H9 (cell line): ENCODE results near the gene STX16. TPM values are rescaled to one million over a fixed set of nuclear protein-coding genes. Genes with fewer than 3 reads are reported as not detected.

Experiments
- DNase-seq: peaks from one replicate; pipeline ENCODE4 v3.0.0-alpha.2; 2017
- H2AFZ ChIP-seq: one replicate; pipeline ENCODE4 v1.6.1; 2013; ENCODE audit warnings: mild to moderate bottlenecking, low read length, control low read depth, moderate library complexity
- H2AK5ac ChIP-seq: 2 replicates; pipeline ENCODE4 v1.6.1; 2013; ENCODE audit warnings: low read length, control low read depth, mixed read lengths; ENCODE audit not compliant: insufficient read length
- H2BK120ac ChIP-seq: one replicate; pipeline ENCODE4 v1.6.1; 2013; ENCODE audit warnings: low read depth, mild to moderate bottlenecking, low read length, control low read depth, inconsistent platforms; ENCODE audit not compliant: poor library complexity, severe bottlenecking
- H2BK12ac ChIP-seq: 2 replicates; pipeline ENCODE4 v1.6.1; 2013; ENCODE audit warnings: low read length, control low read depth, mixed read lengths, low read depth; ENCODE audit not compliant: insufficient read length
- H2BK15ac ChIP-seq: 2 replicates; pipeline ENCODE4 v1.6.1; 2013; ENCODE audit warnings: low read depth, low read length, control low read depth
- H2BK20ac ChIP-seq: one replicate; pipeline ENCODE4 v1.6.1; 2013; ENCODE audit warnings: low read depth, mild to moderate bottlenecking, low read length, control low read depth, inconsistent platforms; ENCODE audit not compliant: poor library complexity, severe bottlenecking
- H2BK5ac ChIP-seq: 2 replicates; pipeline ENCODE4 v1.6.1; 2013; ENCODE audit warnings: low read length, control low read depth, mixed read lengths; ENCODE audit not compliant: insufficient read length
- H3K14ac ChIP-seq: 2 replicates; pipeline ENCODE4 v1.6.1; 2013; ENCODE audit warnings: low read length, control low read depth; ENCODE audit not compliant: insufficient read depth
- H3K18ac ChIP-seq: 2 replicates; pipeline ENCODE4 v1.6.1; 2013; ENCODE audit warnings: low read depth, mild to moderate bottlenecking, mixed read lengths, low read length, control low read depth; ENCODE audit not compliant: insufficient read length
- H3K23ac ChIP-seq: 2 replicates; pipeline ENCODE4 v1.6.1; 2013; ENCODE audit warnings: low read length, control low read depth, mixed read lengths, low read depth; ENCODE audit not compliant: insufficient read length
- H3K23me2 ChIP-seq: 2 replicates; pipeline ENCODE4 v1.6.1; 2013; ENCODE audit warnings: low read depth, mild to moderate bottlenecking, mixed read lengths, low read length, control low read depth; ENCODE audit not compliant: insufficient read length, poor library complexity, severe bottlenecking
- H3K27ac ChIP-seq: 2 replicates; pipeline ENCODE4 v1.5.1; 2013; ENCODE audit warnings: low read length, control low read depth, mixed read lengths, low read depth; ENCODE audit not compliant: insufficient read length
- H3K27me3 ChIP-seq: 2 replicates; pipeline ENCODE4 v1.6.1; 2013; ENCODE audit warnings: low read length, control low read depth, inconsistent platforms; ENCODE audit not compliant: insufficient read depth
- H3K4ac ChIP-seq: 2 replicates; pipeline ENCODE4 v1.6.1; 2013; ENCODE audit warnings: low read depth, mild to moderate bottlenecking, control low read depth, inconsistent platforms, low read length, moderate library complexity
- H3K4me1 ChIP-seq: 2 replicates; pipeline ENCODE4 v1.6.1; 2013; ENCODE audit warnings: low read length, control low read depth, inconsistent platforms; ENCODE audit not compliant: insufficient read depth
- H3K4me2 ChIP-seq: 2 replicates; pipeline ENCODE4 v1.6.1; 2013; ENCODE audit warnings: low read length, control low read depth, mixed read lengths; ENCODE audit not compliant: insufficient read length, insufficient read depth
- H3K56ac ChIP-seq: 2 replicates; pipeline ENCODE4 v1.6.1; 2013; ENCODE audit warnings: low read depth, mild to moderate bottlenecking, mixed read lengths, low read length, control low read depth; ENCODE audit not compliant: insufficient read length
- H3K79me1 ChIP-seq: 2 replicates; pipeline ENCODE4 v1.6.1; 2013; ENCODE audit warnings: low read depth, mild to moderate bottlenecking, moderate library complexity, low read length, control low read depth, inconsistent platforms; ENCODE audit not compliant: insufficient read depth, poor library complexity, severe bottlenecking
- H3K79me2 ChIP-seq: 2 replicates; pipeline ENCODE4 v1.6.1; 2013; ENCODE audit warnings: low read length, control low read depth, inconsistent platforms; ENCODE audit not compliant: insufficient read depth
- H3K9ac ChIP-seq: 2 replicates; pipeline ENCODE4 v1.6.1; 2013; ENCODE audit warnings: low read length, control low read depth, mixed read lengths; ENCODE audit not compliant: insufficient read length; ENCODE audit errors: extremely low read depth
- H3K9me3 ChIP-seq: one replicate; pipeline ENCODE4 v1.6.1; 2013; ENCODE audit warnings: low read depth, low read length, inconsistent platforms; ENCODE audit not compliant: control insufficient read depth
- H3T11ph ChIP-seq: one replicate; pipeline ENCODE4 v1.6.1; 2013; ENCODE audit warnings: mild to moderate bottlenecking, low read length, control low read depth, inconsistent platforms
- H4K20me1 ChIP-seq: one replicate; pipeline ENCODE4 v1.6.1; 2013; ENCODE audit not compliant: control insufficient read depth, insufficient read length, insufficient read depth
- H4K5ac ChIP-seq: 2 replicates; pipeline ENCODE4 v1.6.1; 2013; ENCODE audit warnings: low read depth, mild to moderate bottlenecking, mixed read lengths, low read length, control low read depth; ENCODE audit not compliant: insufficient read length
- H4K8ac ChIP-seq: replicated peaks from 2 replicates; pipeline ENCODE4 v1.6.1; 2013; ENCODE audit warnings: low read length, control low read depth, mixed read lengths, low read depth; ENCODE audit not compliant: insufficient read length
- H4K91ac ChIP-seq: 2 replicates; pipeline ENCODE4 v1.6.1; 2013; ENCODE audit warnings: low read depth, mild to moderate bottlenecking, moderate library complexity, mixed read lengths, low read length, control low read depth; ENCODE audit not compliant: insufficient read length
- H3K27ac Mint-ChIP-seq, 3 experiments: 2 replicates in 2 of 3; 3 replicates in 1 of 3; pipeline ENCODE4 v1.8.0; 2020 to 2021; ENCODE audit warnings: mixed read lengths in 3 of 3, mild to moderate bottlenecking in 1 of 3, moderate library complexity in 1 of 3
- H3K27me3 Mint-ChIP-seq: 2 replicates; pipeline ENCODE4 v1.8.0; 2021; ENCODE audit warnings: low read depth, mild to moderate bottlenecking, moderate library complexity, mixed read lengths
- H3K36me3 Mint-ChIP-seq, 3 experiments: 2 replicates in 2 of 3; 3 replicates in 1 of 3; pipeline ENCODE4 v1.8.0; 2020 to 2021; ENCODE audit warnings: low read depth in 3 of 3, mixed read lengths in 3 of 3; ENCODE audit not compliant: insufficient read depth in 1 of 3
- H3K4me1 Mint-ChIP-seq, 2 experiments: 2 replicates each; pipeline ENCODE4 v1.8.0; 2020; ENCODE audit warnings: mixed read lengths in 2 of 2
- H3K4me3 Mint-ChIP-seq, 2 experiments: 2 replicates in 1 of 2; 3 replicates in 1 of 2; pipeline ENCODE4 v1.8.0; 2020 to 2021; ENCODE audit warnings: mild to moderate bottlenecking in 2 of 2, mixed read lengths in 2 of 2, moderate library complexity in 1 of 2
- H3K9me3 Mint-ChIP-seq, 2 experiments: 2 replicates in 1 of 2; 3 replicates in 1 of 2; pipeline ENCODE4 v1.8.0; 2020; ENCODE audit warnings: mild to moderate bottlenecking in 2 of 2, mixed read lengths in 2 of 2, moderate library complexity in 1 of 2
- CTCF ChIP-seq: fragments of 200-600 bp; sonication (generic); conservative IDR thresholded peaks from 3 replicates; pipeline ENCODE4 v1.8.0; 2021; ENCODE audit warnings: antibody characterized with exemption, mild to moderate bottlenecking
- WGBS: extraction: QIAGEN DNeasy Blood & Tissue Kit; methylation state at CpG from one replicate; pipeline ENCODE4 v1.1.7; 2013; ENCODE audit warnings: missing lambda C conversion rate, low lambda C conversion rate, mixed read lengths; ENCODE audit not compliant: insufficient read length; ENCODE audit errors: extremely low coverage; 5-methylcytosine and 5-hydroxymethylcytosine counted together
- total RNA-seq: library from RNA; stranded (reverse); gene quantifications from 2 replicates; pipeline ENCODE4 v1.2.1, GENCODE V29; 2021

The STX16 gene
- total RNA-seq, 1 experiment from 2014 or later = 87.8 TPM

GRCh38 chr20:58634059-58634458, 17.0 kb upstream of the STX16 start:
- no peaks in the 10 kb centered on the region for H3K79me1 ChIP-seq
- no peak overlapping the region for H3K18ac ChIP-seq
- H2AK5ac ChIP-seq = no peak overlapping the region
- no peak overlapping the region for H2BK5ac ChIP-seq
- no peak overlapping the region for H2AFZ ChIP-seq
- no peak overlapping the region for H4K5ac ChIP-seq
- H2BK120ac ChIP-seq = no peak overlapping the region
- no peak overlapping the region for H2BK20ac ChIP-seq
- H4K91ac ChIP-seq = no peak overlapping the region
- Mint-ChIP-seq H3K36me3 (no peaks in the 10 kb centered on the region), H3K4me3 (no peak overlapping the region), H3K27me3 (peaks cover 7% of the 10 kb centered on the region), H3K4me1 (peaks cover 4 to 5% of the 10 kb centered on the region in 2 experiments; a peak in 1 of 4 replicates), H3K27ac (no peak overlapping the region), H3K9me3 (no peaks in the 10 kb centered on the region; a peak in 1 of 5 replicates)
- no peaks in the 10 kb centered on the region for H3K27me3 ChIP-seq
- no peak overlapping the region for H2BK15ac ChIP-seq
- no peak overlapping the region for H3K56ac ChIP-seq
- no peak for TF ChIP-seq CTCF
- H4K20me1 ChIP-seq = no peaks in the 10 kb centered on the region
- DNase-seq = no peak
- H3K27ac ChIP-seq = no peak overlapping the region
- H3K79me2 ChIP-seq = no peaks in the 10 kb centered on the region
- no peak overlapping the region for H4K8ac ChIP-seq
- H3K14ac ChIP-seq = no peak overlapping the region
- H3K4me1 ChIP-seq = no peaks in the 10 kb centered on the region
- no peaks in the 10 kb centered on the region for H3K23me2 ChIP-seq
- H3T11ph ChIP-seq = no peak overlapping the region
- no CpG with 5 or more reads among the region's 17 CpGs for whole genome bisulfite sequencing
- no peak overlapping the region for H3K4ac ChIP-seq
- H3K4me2 ChIP-seq = no peak overlapping the region
- no peaks in the 10 kb centered on the region for H3K9me3 ChIP-seq
- H3K9ac ChIP-seq = no peak overlapping the region
- no peak overlapping the region for H2BK12ac ChIP-seq
- H3K23ac ChIP-seq = no peak overlapping the region
